Lung (tissue), 12 donors: ENCODE measurements around the gene PCDHGB3. TPM values are rescaled to one million over a fixed set of nuclear protein-coding genes. Genes with fewer than 3 reads are reported as not detected.

Experiments
- ATAC-seq: fragments of 200-7000 bp; cut with Tn5 transposase; one replicate; pipeline ENCODE4 v1.9.1; 2020; ENCODE audit warnings: moderate number of reproducible peaks; ENCODE audit not compliant: insufficient read depth, low FRiP score
- DNase-seq, 3 donors: peaks; one replicate each; pipeline ENCODE4 v3.0.0-alpha.2; 2013 to 2017
- H3K27ac ChIP-seq, 2 donors: one replicate each; pipeline ENCODE4 v1.5.1; 2013; ENCODE audit warnings: mild to moderate bottlenecking in 2 of 2, moderate library complexity in 2 of 2, control low read depth in 1 of 2, inconsistent platforms in 1 of 2, low read depth in 1 of 2, low read length in 1 of 2
- H3K27me3 ChIP-seq, 3 donors: one replicate each; pipeline ENCODE4 v1.5.1; 2013; ENCODE audit warnings: low read length in 2 of 3; ENCODE audit not compliant: control insufficient read depth in 3 of 3, insufficient read depth in 3 of 3
- H3K36me3 ChIP-seq, 4 donors: one replicate each; pipeline ENCODE4 v1.5.1; 2013; ENCODE audit warnings: low read length in 4 of 4, mild to moderate bottlenecking in 1 of 4, moderate library complexity in 1 of 4; ENCODE audit not compliant: control insufficient read depth in 4 of 4, insufficient read depth in 4 of 4
- H3K4me1 ChIP-seq, 5 donors: one replicate each; pipeline ENCODE4 v1.5.1; 2013; ENCODE audit warnings: low read length in 5 of 5, mild to moderate bottlenecking in 2 of 5, moderate library complexity in 1 of 5; ENCODE audit not compliant: control insufficient read depth in 5 of 5, insufficient read depth in 5 of 5
- H3K4me3 ChIP-seq: one replicate; pipeline ENCODE4 v1.5.1; 2013; ENCODE audit warnings: mild to moderate bottlenecking, control low read depth, moderate library complexity
- H3K9ac ChIP-seq, 2 donors: one replicate each; pipeline ENCODE4 v1.5.1; 2013; ENCODE audit warnings: low read length in 2 of 2, control low read depth in 1 of 2; ENCODE audit not compliant: insufficient read depth in 1 of 2
- H3K9me3 ChIP-seq, 4 donors: one replicate each; pipeline ENCODE4 v1.5.1; 2013; ENCODE audit warnings: low read length in 3 of 4, mild to moderate bottlenecking in 1 of 4, moderate library complexity in 1 of 4; ENCODE audit not compliant: control insufficient read depth in 4 of 4, insufficient read depth in 3 of 4
- CTCF ChIP-seq: IDR thresholded peaks from 2 replicates; pipeline ENCODE4 v1.5.1; 2012; ENCODE audit warnings: mild to moderate bottlenecking; ENCODE audit errors: control extremely low read depth, extremely low read depth
- WGBS, 2 donors: extraction: QIAGEN DNeasy Blood & Tissue Kit; methylation state at CpG; one replicate each; pipeline ENCODE4 v1.1.7; 2013; 5-methylcytosine and 5-hydroxymethylcytosine counted together
- polyA plus RNA-seq, 2 donors: library from polyadenylated mRNA; stranded (reverse); fragments of 200-250 nt; gene quantifications; one replicate each; pipeline ENCODE4 v1.2.1, GENCODE V29; 2013
- total RNA-seq, 2 donors: library from RNA; depleted of rRNA in 1 of 2; stranded (reverse); fragments of >200 nt in 1 of 2; gene quantifications; one replicate each; pipeline ENCODE4 v1.2.1, GENCODE V29; 2014 to 2021
- donor health status: control.
- donor health status: control.
- donor health status: Bipolar disorder and iron deficiency.
- donor health status: healthy.
- donor health status: DM: yes; HTN: yes; CAD: no.

PCDHGB3 gene
- total and polyA plus RNA-seq, 4 donors = 0.18 to 7.9 (median 1.7) TPM

GRCh38 chr5:141399555-141400258, 29.7 kb downstream of the PCDHGB3 start:
- Histone ChIP-seq H3K4me1 (peaks cover 0 to 3% (median 0%) of the 10 kb centered on the region in 5 donors), H3K36me3 (peaks cover 0 to 3% (median 0%) of the 10 kb centered on the region in 4 donors), H3K4me3 (no peak overlapping the region), H3K9me3 (peaks cover 3 to 40% (median 24%) of the 10 kb centered on the region in 4 donors), H3K27ac (no peak overlapping the region), H3K27me3 (no peaks in the 10 kb centered on the region), H3K9ac (no peak overlapping the region)
- DNase-seq (no peak), ATAC-seq (no peak)
- TF ChIP-seq CTCF = no peak
- WGBS, 2 donors = 24 to 25% methylated on average over 61 of the region's 61 CpGs

- peak; percentile 37 to 45 (median 43) for DNase-seq
- Histone ChIP-seq H3K36me3 (peaks cover 0 to 5% (median 0%) of the 10 kb centered on the region in 4 donors), H3K9ac (peak within 1 kb of the TSS in 1 of 2 donors; percentile 1), H3K27me3 (no peaks in the 10 kb centered on the region), H3K9me3 (peaks cover 3 to 47% (median 24%) of the 10 kb centered on the region in 4 donors), H3K4me1 (peaks cover 0 to 4% (median 0%) of the 10 kb centered on the region in 5 donors), H3K27ac (no peak within 1 kb of the TSS), H3K4me3 (peak within 1 kb of the TSS; percentile 3)
- no peak for TF ChIP-seq CTCF
- ATAC-seq = no peak
- 17 to 19% methylated on average over 27 of the region's 27 CpGs for WGBS, 2 donors
Observed at GRCh38 chr5:141402553-141403243, 32.7 kb downstream of the PCDHGB3 start, which contains the start of gene PCDHGA9. PCDHGA9 (plus strand) TSS chr5:141402778; CDS start chr5:141402953, 175 bp downstream.

- WGBS, 2 donors = 29 to 30% methylated on average over 20 to 22 of the region's 22 CpGs
- Histone ChIP-seq H3K27me3 (no peaks in the 10 kb centered on the region), H3K36me3 (peaks cover 0 to 5% (median 0%) of the 10 kb centered on the region in 4 donors), H3K4me3 (no peak overlapping the region), H3K9me3 (peaks cover 3 to 51% (median 24%) of the 10 kb centered on the region in 4 donors), H3K4me1 (peaks cover 0 to 4% (median 0%) of the 10 kb centered on the region in 5 donors), H3K27ac (no peak overlapping the region), H3K9ac (no peak overlapping the region)
- no peak for TF ChIP-seq CTCF
- DNase-seq = no peak
- no peak for ATAC-seq
Observed at GRCh38 chr5:141403387-141403786, 33.3 kb downstream of the PCDHGB3 start.
